Endothelial cell of umbilical vein (primary cell): ENCODE results near the gene GFER. TPM values are rescaled to one million over a fixed set of nuclear protein-coding genes. Genes with fewer than 3 reads are reported as not detected.

ENCODE experiments used
- BruUV-seq: library from RNA; stranded (reverse); fragments of 400-500 nt; replicated peaks from 2 replicates; lab custom pipeline; 2021; lab: Mats Ljungman, UMichigan
- CTCF ChIA-PET: fragments of 300-600, 350-600 bp; sonication (Branson Sonifier 250); formaldehyde crosslinking; loops from one replicate; lab custom pipeline; 2021; ENCODE audit warnings: antibody characterized with exemption, inconsistent platforms; lab: Charles Lee
- POLR2A ChIA-PET: fragments of 300-600, 350-600 bp; sonication (Branson Sonifier 250); formaldehyde crosslinking; loops from one replicate; lab custom pipeline; 2021; ENCODE audit warnings: antibody characterized with exemption, inconsistent platforms; lab: Charles Lee
- DNase-seq: peaks from one replicate; pipeline ENCODE4 v3.0.0-alpha.2; 2011; ENCODE audit warnings: low read depth, low spot score
- FAIRE-seq: peaks from 2 replicates; lab custom pipeline; 2011; peaks lifted over from hg19 to GRCh38; lab: Jason Lieb, UNC
- H2AFZ ChIP-seq: 2 replicates; pipeline ENCODE4 v1.6.0; 2012; ENCODE audit warnings: low read depth, low read length, control low read depth, inconsistent platforms
- H3K27ac ChIP-seq: 2 replicates; pipeline ENCODE4 v1.5.1; 2011; ENCODE audit warnings: low read depth, mild to moderate bottlenecking, control low read depth, low read length, moderate library complexity; ENCODE audit not compliant: insufficient read depth
- H3K27me3 ChIP-seq, 2 experiments: 2 replicates each; pipeline versions ENCODE4 v1.6.0 to v1.6.1; 2011; ENCODE audit warnings: low read length in 2 of 2, mixed read lengths in 1 of 2; ENCODE audit not compliant: control insufficient read depth in 2 of 2, insufficient read depth in 2 of 2
- H3K36me3 ChIP-seq, 2 experiments: 2 replicates in 1 of 2; 3 replicates in 1 of 2; pipeline ENCODE4 v1.5.1; 2011; ENCODE audit warnings: low read length in 2 of 2, mild to moderate bottlenecking in 1 of 2, moderate library complexity in 1 of 2; ENCODE audit not compliant: control insufficient read depth in 2 of 2, insufficient read depth in 2 of 2; ENCODE audit errors: extremely low read depth in 1 of 2
- H3K4me1 ChIP-seq: 3 replicates; pipeline ENCODE4 v1.5.1; 2011; ENCODE audit warnings: mild to moderate bottlenecking, low read length; ENCODE audit not compliant: control insufficient read depth, insufficient read depth; ENCODE audit errors: extremely low read depth
- H3K4me2 ChIP-seq: 2 replicates; pipeline ENCODE4 v1.6.1; 2011; ENCODE audit warnings: low read length, control low read depth, mixed read lengths; ENCODE audit not compliant: insufficient read depth
- H3K4me3 ChIP-seq, 3 experiments: fragments of 200-600 bp in 1 of 3; sonication (generic), shearing (Covaris generic) in 1 of 3; replicated peaks in 1 of 3; 2 replicates each; pipeline ENCODE4 v1.5.1; 2011 to 2016; ENCODE audit warnings: control low read depth in 3 of 3, low read length in 3 of 3, mild to moderate bottlenecking in 2 of 3, inconsistent platforms in 1 of 3, low read depth in 1 of 3, moderate library complexity in 1 of 3; ENCODE audit not compliant: insufficient read depth in 1 of 3
- H3K79me2 ChIP-seq: 2 replicates; pipeline ENCODE4 v1.6.0; 2012; ENCODE audit warnings: low read length, inconsistent platforms; ENCODE audit not compliant: control insufficient read depth, insufficient read depth
- H3K9ac ChIP-seq: replicated peaks from 2 replicates; pipeline ENCODE3; 2011; ENCODE audit warnings: low read length, control low read depth; ENCODE audit not compliant: insufficient read depth; ENCODE audit errors: extremely low read depth
- H3K9me1 ChIP-seq: replicated peaks from 3 replicates; pipeline ENCODE4 v1.6.0; 2011; ENCODE audit warnings: mild to moderate bottlenecking, low read length; ENCODE audit not compliant: control insufficient read depth, insufficient read depth; ENCODE audit errors: extremely low read depth
- H3K9me3 ChIP-seq: replicated peaks from 2 replicates; pipeline ENCODE4 v1.5.1; 2012; ENCODE audit warnings: low read length, inconsistent platforms; ENCODE audit not compliant: control insufficient read depth, insufficient read depth
- H4K20me1 ChIP-seq: replicated peaks from 2 replicates; pipeline ENCODE3; 2011; ENCODE audit warnings: mild to moderate bottlenecking, low read length; ENCODE audit not compliant: control insufficient read depth, insufficient read depth; ENCODE audit errors: extremely low read depth
- CTCF ChIP-seq, 2 donors: IDR thresholded peaks; 1 replicate in 1 of 2; 2 replicates in 1 of 2; pipeline ENCODE4 v1.5.1; 2011; ENCODE audit warnings: low read length in 2 of 2, mild to moderate bottlenecking in 2 of 2, moderate library complexity in 2 of 2, control low read depth in 1 of 2, inconsistent platforms in 1 of 2, low read depth in 1 of 2; ENCODE audit not compliant: insufficient read depth in 1 of 2; ENCODE audit errors: extremely low read depth in 1 of 2
- EZH2 ChIP-seq: IDR thresholded peaks from 2 replicates; pipeline ENCODE4 v1.6.1; 2012; ENCODE audit warnings: borderline replicate concordance, low read depth, mild to moderate bottlenecking, moderate library complexity, low read length, inconsistent platforms; ENCODE audit not compliant: severe bottlenecking
- FOS ChIP-seq: IDR thresholded peaks from 2 replicates; pipeline ENCODE4 v1.6.1; 2011; ENCODE audit warnings: mild to moderate bottlenecking, low read length, moderate library complexity, borderline replicate concordance; ENCODE audit not compliant: insufficient read depth
- GATA2 ChIP-seq: IDR thresholded peaks from 2 replicates; pipeline ENCODE4 v1.7.0; 2011; ENCODE audit warnings: low read depth, mild to moderate bottlenecking, moderate library complexity, mixed read lengths, low read length; ENCODE audit not compliant: insufficient read length, insufficient read depth
- JUN ChIP-seq: IDR thresholded peaks from 2 replicates; pipeline ENCODE4 v1.6.1; 2011; ENCODE audit warnings: borderline replicate concordance, low read depth; ENCODE audit not compliant: insufficient read length, insufficient read depth
- MYC ChIP-seq: IDR thresholded peaks from one replicate; pipeline ENCODE4 v1.6.1; 2011; ENCODE audit warnings: mild to moderate bottlenecking, low read depth, low read length
- POLR2A ChIP-seq: IDR thresholded peaks from 2 replicates; pipeline ENCODE4 v1.6.1; 2012; ENCODE audit warnings: low read depth, mild to moderate bottlenecking, control low read depth, low read length
- POLR2AphosphoS5 ChIP-seq: IDR thresholded peaks from 2 replicates; pipeline ENCODE4 v1.6.1; 2012; ENCODE audit warnings: low read depth, mild to moderate bottlenecking, control low read depth, low read length, moderate library complexity; ENCODE audit not compliant: insufficient read depth
- dilution Hi-C: fragments of 300-500 bp; cut with MboI; formaldehyde crosslinking; loops from one replicate; pipeline ENCODE4 v1.15.0; 2019; ENCODE audit warnings: low sequenced_read_pairs; ENCODE audit not compliant: extremely low pct_ligation_motif_present
- intact Hi-C: fragments of 100-400 bp; cut with micrococcal nuclease; formaldehyde crosslinking; loops from one replicate; pipeline ENCODE4 v1.10.0; 2022
- polyA plus RNA-seq, 4 experiments: library from polyadenylated mRNA; depleted of rRNA in 3 of 4; stranded (reverse) in 3 of 4; unstranded in 1 of 4; fragments of >200 nt; gene quantifications; 2 replicates each; pipeline versions ENCODE4 v1.2.1 to v1.2.3, GENCODE V29; 2011 to 2012; ENCODE audit warnings: missing spikeins in 1 of 4
- total RNA-seq: library from RNA; stranded (reverse); gene quantifications from 2 replicates; pipeline ENCODE4 v1.2.3, GENCODE V29; 2021
- TF ChIP-seq, protein P1 (sequence below): IDR thresholded peaks from 2 replicates; pipeline ENCODE4 v1.6.1; 2011; ENCODE audit not compliant: insufficient read depth, insufficient read length

GFER gene
- total and polyA plus RNA-seq, 2 donors (not counting 3 experiments of a cell fraction or from before 2014, with no cell fraction given), result 13.7 to 29.9 TPM

DNA sequence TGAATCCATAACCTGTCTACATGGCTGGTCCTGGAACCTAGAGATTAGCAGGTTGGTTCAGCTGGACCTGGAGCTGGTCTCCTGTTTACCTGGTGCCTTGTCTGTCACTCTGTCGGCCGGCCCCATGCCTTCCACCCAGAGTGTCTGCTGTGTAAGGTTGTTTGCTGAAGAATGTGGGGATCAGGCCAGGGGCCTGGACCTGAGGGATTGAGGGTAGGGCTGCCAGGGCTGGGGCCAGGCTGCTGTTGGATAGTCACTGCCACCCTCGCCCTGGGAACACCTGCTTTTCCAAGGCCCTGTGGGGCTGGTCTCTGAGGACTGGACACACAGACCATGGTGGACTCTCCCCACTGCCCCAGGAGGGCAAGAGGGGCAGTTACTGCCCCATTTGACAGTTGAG is 44.2 kb downstream of the GFER start:
- Histone ChIP-seq H3K4me2 (peak overlapping the region; percentile 16), H3K79me2 (peaks cover 15% of the 10 kb centered on the region), H3K4me1 (peaks cover 39% of the 10 kb centered on the region), H3K9me1 (no peaks in the 10 kb centered on the region), H3K27ac (no peak overlapping the region), H3K9ac (no peak overlapping the region), H3K36me3 (no peaks in the 10 kb centered on the region), H3K27me3 (no peaks in the 10 kb centered on the region), H3K9me3 (no peaks in the 10 kb centered on the region), H3K4me3 (peak overlapping the region in 1 of 3 experiments; percentile 20), H2AFZ (no peak overlapping the region), H4K20me1 (no peaks in the 10 kb centered on the region)
- intact Hi-C loops (no loop called here), dilution Hi-C loops (loop anchor here (25.0 kb wide), 1 partner anchor 134 kb away; the partner anchor contains the start of gene TRAF7)
- TF ChIP-seq MYC (no peak), POLR2AphosphoS5 (no peak), POLR2A (no peak), JUN (no peak), CTCF (IDR thresholded peaks at IDR 0.05; ENCODE audit: extremely low read depth in 1 of 2, insufficient read depth in 1 of 2, low read depth in 1 of 2, low read length in 2 of 2) (no peak), GATA2 (no peak), FOS (no peak), EZH2 (no peak)
- TF ChIP-seq, protein P1, sequence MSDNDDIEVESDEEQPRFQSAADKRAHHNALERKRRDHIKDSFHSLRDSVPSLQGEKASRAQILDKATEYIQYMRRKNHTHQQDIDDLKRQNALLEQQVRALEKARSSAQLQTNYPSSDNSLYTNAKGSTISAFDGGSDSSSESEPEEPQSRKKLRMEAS, result no peak
- ChIA-PET POLR2A (interaction anchor here (1.5 kb wide), 1 partner anchor 127 kb away, joined by 6 read pairs; the partner anchor contains the start of gene TRAF7), CTCF (interaction anchor here (0.9 to 2.0 kb wide), 5 partner anchors 16 to 112 kb away, joined by 3 to 18 read pairs (median 4); partner anchors contain the start of genes NTHL1 and TSC2)
- FAIRE-seq (peak; percentile 8), DNase-seq (no peak)
- no TSS peak for BruUV-seq
